ENCODE measurements around the gene RARB.

DNA sequence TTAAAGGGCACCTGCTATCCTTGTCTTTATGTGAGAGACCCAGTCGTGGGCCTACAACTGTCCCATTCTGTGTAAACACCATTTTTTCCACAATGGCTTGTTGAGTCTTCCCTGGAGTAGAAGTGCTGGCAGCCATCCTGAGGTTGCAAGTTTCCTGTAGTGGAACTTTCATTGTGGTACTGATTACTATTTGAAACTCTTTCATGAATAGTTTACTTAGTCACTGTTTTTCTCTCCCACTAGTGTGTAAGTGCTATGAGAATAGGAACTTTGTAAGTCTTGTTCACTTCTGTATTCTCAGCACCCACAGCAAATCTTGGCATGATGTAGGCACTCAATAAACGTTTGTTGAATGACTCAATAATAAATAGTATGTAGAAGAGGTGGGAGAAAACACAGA lies 48.6 kb downstream of the RARB start:
- TF ChIP-seq ZNF761 (CRISPR knock-in tag; conservative IDR thresholded peaks at IDR 0.05) = no peak
- TF ChIP-seq AGO2 (optimal IDR thresholded peaks at IDR 0.05; ENCODE audit: low read depth, low read length) = no peak
- TF ChIP-seq, protein P1, sequence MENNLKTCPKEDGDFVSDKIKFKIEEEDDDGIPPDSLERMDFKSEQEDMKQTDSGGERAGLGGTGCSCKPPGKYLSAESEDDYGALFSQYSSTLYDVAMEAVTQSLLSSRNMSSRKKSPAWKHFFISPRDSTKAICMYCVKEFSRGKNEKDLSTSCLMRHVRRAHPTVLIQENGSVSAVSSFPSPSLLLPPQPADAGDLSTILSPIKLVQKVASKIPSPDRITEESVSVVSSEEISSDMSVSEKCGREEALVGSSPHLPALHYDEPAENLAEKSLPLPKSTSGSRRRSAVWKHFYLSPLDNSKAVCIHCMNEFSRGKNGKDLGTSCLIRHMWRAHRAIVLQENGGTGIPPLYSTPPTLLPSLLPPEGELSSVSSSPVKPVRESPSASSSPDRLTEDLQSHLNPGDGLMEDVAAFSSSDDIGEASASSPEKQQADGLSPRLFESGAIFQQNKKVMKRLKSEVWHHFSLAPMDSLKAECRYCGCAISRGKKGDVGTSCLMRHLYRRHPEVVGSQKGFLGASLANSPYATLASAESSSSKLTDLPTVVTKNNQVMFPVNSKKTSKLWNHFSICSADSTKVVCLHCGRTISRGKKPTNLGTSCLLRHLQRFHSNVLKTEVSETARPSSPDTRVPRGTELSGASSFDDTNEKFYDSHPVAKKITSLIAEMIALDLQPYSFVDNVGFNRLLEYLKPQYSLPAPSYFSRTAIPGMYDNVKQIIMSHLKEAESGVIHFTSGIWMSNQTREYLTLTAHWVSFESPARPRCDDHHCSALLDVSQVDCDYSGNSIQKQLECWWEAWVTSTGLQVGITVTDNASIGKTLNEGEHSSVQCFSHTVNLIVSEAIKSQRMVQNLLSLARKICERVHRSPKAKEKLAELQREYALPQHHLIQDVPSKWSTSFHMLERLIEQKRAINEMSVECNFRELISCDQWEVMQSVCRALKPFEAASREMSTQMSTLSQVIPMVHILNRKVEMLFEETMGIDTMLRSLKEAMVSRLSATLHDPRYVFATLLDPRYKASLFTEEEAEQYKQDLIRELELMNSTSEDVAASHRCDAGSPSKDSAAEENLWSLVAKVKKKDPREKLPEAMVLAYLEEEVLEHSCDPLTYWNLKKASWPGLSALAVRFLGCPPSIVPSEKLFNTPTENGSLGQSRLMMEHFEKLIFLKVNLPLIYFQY (CRISPR knock-in tag; IDR thresholded peaks at IDR 0.05; ENCODE audit: borderline replicate concordance) = no peak
- no peak for TF ChIP-seq LCORL (IDR thresholded peaks at IDR 0.05)
- no peak for TF ChIP-seq LCORL (CRISPR knock-in tag; IDR thresholded peaks at IDR 0.05)
- no peak for TF ChIP-seq ZNF569 (CRISPR knock-in tag; IDR thresholded peaks at IDR 0.05; ENCODE audit: borderline replicate concordance)
- no peak for TF ChIP-seq MEIS2 (CRISPR knock-in tag; IDR thresholded peaks at IDR 0.05)
- TF ChIP-seq TEAD3 (CRISPR knock-in tag; optimal IDR thresholded peaks at IDR 0.05; ENCODE audit: borderline replicate concordance) = no peak
- TF ChIP-seq POLR2A (IDR thresholded peaks at IDR 0.05; ENCODE audit: insufficient read depth in 1 of 2, low read depth in 2 of 2, low read length in 2 of 2) = no peak
- TF ChIP-seq, protein P2, sequence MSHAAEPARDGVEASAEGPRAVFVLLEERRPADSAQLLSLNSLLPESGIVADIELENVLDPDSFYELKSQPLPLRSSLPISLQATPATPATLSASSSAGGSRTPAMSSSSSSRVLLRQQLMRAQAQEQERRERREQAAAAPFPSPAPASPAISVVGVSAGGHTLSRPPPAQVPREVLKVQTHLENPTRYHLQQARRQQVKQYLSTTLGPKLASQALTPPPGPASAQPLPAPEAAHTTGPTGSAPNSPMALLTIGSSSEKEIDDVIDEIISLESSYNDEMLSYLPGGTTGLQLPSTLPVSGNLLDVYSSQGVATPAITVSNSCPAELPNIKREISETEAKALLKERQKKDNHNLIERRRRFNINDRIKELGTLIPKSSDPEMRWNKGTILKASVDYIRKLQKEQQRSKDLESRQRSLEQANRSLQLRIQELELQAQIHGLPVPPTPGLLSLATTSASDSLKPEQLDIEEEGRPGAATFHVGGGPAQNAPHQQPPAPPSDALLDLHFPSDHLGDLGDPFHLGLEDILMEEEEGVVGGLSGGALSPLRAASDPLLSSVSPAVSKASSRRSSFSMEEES (CRISPR knock-in tag; IDR thresholded peaks at IDR 0.05) = no peak

Data from HepG2 (cell line).